GM12878 (cell line): ENCODE data around the gene BNIP5. TPM values are rescaled to one million over a fixed set of nuclear protein-coding genes. Genes with fewer than 3 reads are reported as not detected.

Experiments
- ATAC-seq: fragments of 200-7000 bp; cut with Tn5 transposase; 3 replicates; pipeline ENCODE4 v1.9.1; 2020; ENCODE audit warnings: mild to moderate bottlenecking, moderate library complexity
- BruUV-seq: library from RNA; stranded (reverse); fragments of 400-500 nt; replicated peaks from 2 replicates; lab custom pipeline; 2021; lab: Mats Ljungman, UMichigan
- CTCF ChIA-PET: fragments of 300-600 bp; sonication (Branson Sonifier 250); formaldehyde crosslinking; extraction: SDS; loops from one replicate; lab custom pipeline; 2021; ENCODE audit warnings: inconsistent platforms; lab: Yijun Ruan, JAX
- POLR2A ChIA-PET: fragments of 350-600 bp; formaldehyde crosslinking; extraction: SDS; loops from one replicate; lab custom pipeline; 2021; ENCODE audit warnings: inconsistent platforms; lab: Charles Lee
- RAD21 ChIA-PET: fragments of 300-600 bp; sonication (Branson Sonifier 250); formaldehyde crosslinking; loops from one replicate; lab custom pipeline; 2023; ENCODE audit warnings: antibody characterized with exemption; ENCODE audit not compliant: unreplicated experiment; lab: Charles Lee
- SMC1A ChIA-PET: fragments of 300-600 bp; sonication (Branson Sonifier 250); formaldehyde crosslinking; loops from one replicate; lab custom pipeline; 2023; ENCODE audit not compliant: unreplicated experiment, uncharacterized antibody; lab: Charles Lee
- DNase-seq: peaks from one replicate; pipeline ENCODE4 v3.0.0-alpha.2; 2011; ENCODE audit warnings: low read depth, low spot score
- FAIRE-seq: peaks from 3 replicates; lab custom pipeline; 2011; peaks lifted over from hg19 to GRCh38; lab: Jason Lieb, UNC
- H2AFZ ChIP-seq: 2 replicates; pipeline ENCODE4 v1.6.0; 2011; ENCODE audit warnings: low read depth, low read length, control low read depth; ENCODE audit not compliant: control insufficient read depth
- H3K27ac ChIP-seq: 2 replicates; pipeline ENCODE4 v1.5.1; 2011; ENCODE audit warnings: control low read depth; ENCODE audit not compliant: control insufficient read depth, insufficient read depth
- H3K27me3 ChIP-seq, 2 experiments: replicated peaks in 1 of 2; 2 replicates each; pipeline versions ENCODE4 v1.6.0 to v1.6.1; 2011; ENCODE audit warnings: low read length in 1 of 2; ENCODE audit not compliant: control insufficient read depth in 2 of 2, insufficient read depth in 2 of 2
- H3K36me3 ChIP-seq, 2 experiments: 2 replicates each; pipeline ENCODE4 v1.5.1; 2011; ENCODE audit warnings: low read length in 1 of 2; ENCODE audit not compliant: control insufficient read depth in 2 of 2, insufficient read depth in 2 of 2
- H3K4me1 ChIP-seq: 2 replicates; pipeline ENCODE4 v1.6.1; 2011; ENCODE audit warnings: mild to moderate bottlenecking, low read length, moderate library complexity, mixed read lengths; ENCODE audit not compliant: control insufficient read depth, insufficient read depth
- H3K4me2 ChIP-seq: 2 replicates; pipeline ENCODE4 v1.6.0; 2011; ENCODE audit warnings: control low read depth; ENCODE audit not compliant: control insufficient read depth, insufficient read depth
- H3K4me3 ChIP-seq: fragments of 200-600 bp; sonication (generic); 2 replicates; pipeline ENCODE4 v1.5.1; 2016
- H3K79me2 ChIP-seq: 2 replicates; pipeline ENCODE4 v1.6.0; 2011; ENCODE audit warnings: low read length; ENCODE audit not compliant: control insufficient read depth, insufficient read depth
- H3K9ac ChIP-seq: 2 replicates; pipeline ENCODE4 v1.8.0; 2011; ENCODE audit warnings: low read length, control low read depth, mixed read lengths; ENCODE audit not compliant: control insufficient read depth, insufficient read depth
- H3K9me3 ChIP-seq: replicated peaks from 3 replicates; pipeline ENCODE4 v1.5.1; 2011; ENCODE audit warnings: mild to moderate bottlenecking, low read length; ENCODE audit not compliant: control insufficient read depth, insufficient read depth
- H4K20me1 ChIP-seq: 2 replicates; pipeline ENCODE4 v1.6.0; 2011; ENCODE audit not compliant: control insufficient read depth, insufficient read depth
- BACH1 ChIP-seq: fragments of 450-650 bp; IDR thresholded peaks from 2 replicates; pipeline ENCODE4 v1.6.1; 2017; ENCODE audit warnings: mild to moderate bottlenecking, borderline replicate concordance
- CBX3 ChIP-seq: fragments of 200-600 bp; sonication (generic); IDR thresholded peaks from 2 replicates; pipeline ENCODE4 v1.6.1; 2016; ENCODE audit warnings: low read depth, borderline replicate concordance
- CHD2 ChIP-seq: IDR thresholded peaks from 2 replicates; pipeline ENCODE4 v1.6.1; 2011; ENCODE audit warnings: low read depth, low read length, improper control_type of control experiment, borderline replicate concordance
- E2F4 ChIP-seq: IDR thresholded peaks from 2 replicates; pipeline ENCODE4 v1.6.1; 2012; ENCODE audit warnings: low read depth, low read length, improper control_type of control experiment
- FOS ChIP-seq: IDR thresholded peaks from 3 replicates; pipeline ENCODE4 v1.6.1; 2011; ENCODE audit warnings: borderline replicate concordance; ENCODE audit not compliant: insufficient read length; ENCODE audit errors: extremely low read depth
- MYC ChIP-seq: IDR thresholded peaks from 2 replicates; pipeline ENCODE4 v1.6.1; 2011; ENCODE audit warnings: mild to moderate bottlenecking, low read length, moderate library complexity, inconsistent platforms; ENCODE audit not compliant: insufficient read depth, insufficient replicate concordance, insufficient read length, severe bottlenecking
- NFIC ChIP-seq: IDR thresholded peaks from 2 replicates; pipeline ENCODE4 v1.6.1; 2012; ENCODE audit warnings: low read depth, mild to moderate bottlenecking, inconsistent platforms, low read length, moderate library complexity
- NRF1 ChIP-seq: conservative IDR thresholded peaks from 2 replicates; pipeline ENCODE4 v1.6.1; 2011; ENCODE audit warnings: mild to moderate bottlenecking, low read depth, low read length, improper control_type of control experiment
- PAX5 ChIP-seq: IDR thresholded peaks from 2 replicates; pipeline ENCODE4 v1.6.1; 2011; ENCODE audit warnings: low read depth, low read length, borderline replicate concordance
- RAD21 ChIP-seq: IDR thresholded peaks from 2 replicates; pipeline ENCODE4 v1.6.1; 2011; ENCODE audit warnings: mild to moderate bottlenecking, low read depth, low read length, moderate library complexity; ENCODE audit not compliant: insufficient read depth
- SIN3A ChIP-seq: IDR thresholded peaks from 2 replicates; pipeline ENCODE4 v1.6.1; 2012; ENCODE audit warnings: low read depth, low read length, improper control_type of control experiment
- SMARCA5 ChIP-seq: fragments of 450-650 bp; IDR thresholded peaks from 2 replicates; pipeline ENCODE4 v1.6.1; 2017; ENCODE audit warnings: mild to moderate bottlenecking
- SREBF2 ChIP-seq: IDR thresholded peaks from 2 replicates; pipeline ENCODE4 v1.6.1; 2012; ENCODE audit warnings: mild to moderate bottlenecking, low read length
- TCF12 ChIP-seq: IDR thresholded peaks from 2 replicates; pipeline ENCODE4 v1.6.1; 2011; ENCODE audit warnings: low read depth, mild to moderate bottlenecking, low read length
- ZNF217 ChIP-seq: fragments of 450-650 bp; IDR thresholded peaks from 2 replicates; pipeline ENCODE4 v1.6.1; 2017; ENCODE audit warnings: antibody characterized with exemption, mild to moderate bottlenecking
- ZNF24 ChIP-seq: fragments of 450-650 bp; IDR thresholded peaks from 2 replicates; pipeline ENCODE4 v1.6.1; 2017; ENCODE audit warnings: antibody characterized with exemption, mild to moderate bottlenecking
- ZNF384 ChIP-seq: IDR thresholded peaks from 2 replicates; pipeline ENCODE4 v1.6.1; 2012; ENCODE audit warnings: low read depth, mild to moderate bottlenecking, low read length, improper control_type of control experiment, borderline replicate concordance
- ZZZ3 ChIP-seq: IDR thresholded peaks from 2 replicates; pipeline ENCODE4 v1.6.1; 2011; ENCODE audit warnings: low read depth; ENCODE audit not compliant: control insufficient read depth, insufficient read length
- WGBS: methylation state at CpG from one replicate; pipeline ENCODE4 v1.1.6; 2016; ENCODE audit warnings: low lambda C conversion rate; ENCODE audit not compliant: insufficient replicate concordance, insufficient coverage; ENCODE audit errors: missing lambda C conversion rate; 5-methylcytosine and 5-hydroxymethylcytosine counted together
- in situ Hi-C: fragments of 300-500 bp; cut with MboI; formaldehyde crosslinking; loops from 9 replicates; pipeline ENCODE4 v1.14.3; 2018; ENCODE audit warnings: mixed read lengths
- intact Hi-C: fragments of 100-400 bp; cut with micrococcal nuclease; formaldehyde crosslinking; loops from one replicate; pipeline ENCODE4 v1.14.2; 2022; ENCODE audit not compliant: unreplicated experiment
- polyA plus RNA-seq, 11 experiments: library from polyadenylated mRNA; depleted of rRNA in 4 of 11; unstranded in 6 of 11; stranded (reverse) in 5 of 11; fragments of >200 nt; fragmentation: Nextera tagmentation in 4 of 11; fragmentation: Illumina TruSeq in 1 of 11; extraction: Ambion mirVana in 4 of 11; extraction: Trizol in 1 of 11; gene quantifications; 1 replicate in 1 of 11; 2 replicates in 10 of 11; pipeline versions ENCODE4 v1.2.1 to v1.2.3, GENCODE V29; 2011 to 2016; ENCODE audit warnings: inconsistent platforms in 2 of 11, missing spikeins in 2 of 11, low read depth in 1 of 11
- total RNA-seq, 4 experiments: library from RNA; depleted of rRNA in 3 of 4; stranded (reverse); fragments of >200 nt in 3 of 4; fragmentation: Illumina TruSeq in 1 of 4; extraction: Trizol in 1 of 4; gene quantifications; 2 replicates each; pipeline versions ENCODE4 v1.2.1 to v1.2.3, GENCODE V29; 2013 to 2021
- TF ChIP-seq, protein P1 (sequence below): fragments of 450-650 bp; IDR thresholded peaks from 2 replicates; pipeline ENCODE4 v1.6.1; 2017; ENCODE audit warnings: mild to moderate bottlenecking

BNIP5 gene
- total and polyA plus RNA-seq, 10 of the 15 experiments (the other 5 are each of a cell fraction or from before 2014, with no cell fraction given) = 0.02 to 0.68 (median 0.05) TPM; not detected in 2

DNA sequence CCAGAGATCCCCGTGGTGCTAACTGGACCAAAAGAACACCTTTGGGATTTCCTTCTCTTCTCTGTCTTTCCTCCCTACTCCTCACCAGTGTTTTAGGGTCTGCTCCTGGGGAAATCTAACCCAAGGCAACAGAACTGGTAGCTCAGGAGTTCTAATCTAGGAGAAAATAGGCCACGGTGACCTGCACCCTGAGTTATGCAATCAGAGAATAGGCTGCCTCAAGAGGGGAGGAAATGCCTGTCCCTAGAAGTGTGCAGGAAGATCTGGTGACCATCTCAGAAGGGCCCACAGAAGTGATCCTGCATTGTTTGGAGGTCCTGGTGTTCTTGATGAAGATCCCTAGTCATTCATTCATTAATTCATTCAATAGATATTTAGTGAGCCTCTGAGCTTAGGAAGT, 47.4 kb upstream of the BNIP5 start:
- H4K20me1 ChIP-seq = no peaks in the 10 kb centered on the region
- no peak overlapping the region for H2AFZ ChIP-seq
- H3K36me3 ChIP-seq = no peaks in the 10 kb centered on the region
- no peaks in the 10 kb centered on the region for H3K9me3 ChIP-seq
- in situ Hi-C loops (no loop called here), intact Hi-C loops (no loop called here)
- TF ChIP-seq CBX3 = no peak
- TF ChIP-seq FOS = no peak
- TF ChIP-seq MYC = no peak
- TF ChIP-seq ZNF217 = no peak
- no peak for TF ChIP-seq NRF1
- no peak for TF ChIP-seq CHD2
- no peak for TF ChIP-seq SMARCA5
- no peak for TF ChIP-seq ZNF384
- TF ChIP-seq ZZZ3 = no peak
- no peak for TF ChIP-seq BACH1
- TF ChIP-seq SREBF2 = no peak
- TF ChIP-seq, protein P1, sequence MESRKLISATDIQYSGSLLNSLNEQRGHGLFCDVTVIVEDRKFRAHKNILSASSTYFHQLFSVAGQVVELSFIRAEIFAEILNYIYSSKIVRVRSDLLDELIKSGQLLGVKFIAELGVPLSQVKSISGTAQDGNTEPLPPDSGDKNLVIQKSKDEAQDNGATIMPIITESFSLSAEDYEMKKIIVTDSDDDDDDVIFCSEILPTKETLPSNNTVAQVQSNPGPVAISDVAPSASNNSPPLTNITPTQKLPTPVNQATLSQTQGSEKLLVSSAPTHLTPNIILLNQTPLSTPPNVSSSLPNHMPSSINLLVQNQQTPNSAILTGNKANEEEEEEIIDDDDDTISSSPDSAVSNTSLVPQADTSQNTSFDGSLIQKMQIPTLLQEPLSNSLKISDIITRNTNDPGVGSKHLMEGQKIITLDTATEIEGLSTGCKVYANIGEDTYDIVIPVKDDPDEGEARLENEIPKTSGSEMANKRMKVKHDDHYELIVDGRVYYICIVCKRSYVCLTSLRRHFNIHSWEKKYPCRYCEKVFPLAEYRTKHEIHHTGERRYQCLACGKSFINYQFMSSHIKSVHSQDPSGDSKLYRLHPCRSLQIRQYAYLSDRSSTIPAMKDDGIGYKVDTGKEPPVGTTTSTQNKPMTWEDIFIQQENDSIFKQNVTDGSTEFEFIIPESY = no peak
- no peak for TF ChIP-seq RAD21
- TF ChIP-seq ZNF24 = no peak
- no peak for TF ChIP-seq TCF12
- TF ChIP-seq PAX5 = no peak
- TF ChIP-seq E2F4 = no peak
- no peak for TF ChIP-seq NFIC
- TF ChIP-seq SIN3A = no peak
- no peak overlapping the region for H3K4me3 ChIP-seq
- RAD21 ChIA-PET = no interaction called here
- 31% methylated on average over 2 of the region's 2 CpGs for WGBS
- H3K79me2 ChIP-seq = peaks cover 2% of the 10 kb centered on the region; the same call in 1 of the 2 replicates
- FAIRE-seq (no peak), DNase-seq (no peak), ATAC-seq (no peak)
- SMC1A ChIA-PET = no interaction called here
- H3K27me3 ChIP-seq = peaks cover 3 to 4% of the 10 kb centered on the region in 2 experiments; a peak in 2 of 4 replicates
- peaks cover 58% of the 10 kb centered on the region for H3K4me1 ChIP-seq
- H3K4me2 ChIP-seq = no peak overlapping the region
- no peak overlapping the region; the same call in 1 of the 2 replicates for H3K27ac ChIP-seq
- CTCF ChIA-PET = interaction anchor here (2.5 to 2.9 kb wide), 2 partner anchors 24 to 82 kb away, joined by 6 to 7 read pairs; no protein-coding TSS in a partner anchor
- POLR2A ChIA-PET = no interaction called here
- no peak overlapping the region for H3K9ac ChIP-seq
- no TSS peak for BruUV-seq
